ENCODE data around the gene PPM1L. TPM values are rescaled to one million over a fixed set of nuclear protein-coding genes. Genes with fewer than 3 reads are reported as not detected.

Gene PPM1L
- total RNA-seq, 1 donor from 2014 or later: 14.1 TPM

DNA sequence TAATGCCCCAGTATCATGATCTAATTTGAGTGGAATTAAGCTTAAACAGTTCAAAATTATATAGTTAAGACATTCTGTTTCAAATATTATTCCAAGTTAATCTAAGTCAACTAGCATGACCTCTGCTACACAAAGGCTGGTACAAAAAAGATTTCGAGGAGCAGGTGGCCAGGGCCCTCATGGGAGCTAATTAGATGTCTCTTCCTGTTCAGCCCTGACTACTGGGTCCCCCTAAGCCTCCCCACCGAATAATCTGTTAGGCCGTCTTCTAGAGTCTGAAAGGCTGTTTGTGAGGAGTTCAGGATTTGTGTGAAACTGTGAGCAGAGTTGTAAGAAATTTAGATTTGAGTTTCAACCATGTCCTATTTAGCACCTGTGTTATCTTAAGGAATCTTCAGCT is 75.4 kb downstream of the PPM1L start:
- Histone ChIP-seq H3K36me3 (ENCODE audit: control insufficient read depth in 3 of 3, insufficient read depth in 3 of 3, low read length in 3 of 3) (no peaks in the 10 kb centered on the region), H3K9me3 (ENCODE audit: control insufficient read depth in 3 of 3, low read length in 3 of 3) (no peaks in the 10 kb centered on the region), H3K4me1 (ENCODE audit: control insufficient read depth in 3 of 3, insufficient read depth in 3 of 3, low read length in 3 of 3) (peaks cover 5 to 22% (median 14%) of the 10 kb centered on the region in 3 donors), H3K27ac (ENCODE audit: low read depth, low read length) (no peak overlapping the region), H3K27me3 (ENCODE audit: control insufficient read depth in 3 of 3, insufficient read depth in 3 of 3, low read length in 3 of 3) (no peaks in the 10 kb centered on the region), H3K9ac (ENCODE audit: low read depth in 1 of 3, low read length in 3 of 3) (no peak overlapping the region), H3K4me3 (ENCODE audit: low read length in 3 of 3) (no peak overlapping the region)

DNA sequence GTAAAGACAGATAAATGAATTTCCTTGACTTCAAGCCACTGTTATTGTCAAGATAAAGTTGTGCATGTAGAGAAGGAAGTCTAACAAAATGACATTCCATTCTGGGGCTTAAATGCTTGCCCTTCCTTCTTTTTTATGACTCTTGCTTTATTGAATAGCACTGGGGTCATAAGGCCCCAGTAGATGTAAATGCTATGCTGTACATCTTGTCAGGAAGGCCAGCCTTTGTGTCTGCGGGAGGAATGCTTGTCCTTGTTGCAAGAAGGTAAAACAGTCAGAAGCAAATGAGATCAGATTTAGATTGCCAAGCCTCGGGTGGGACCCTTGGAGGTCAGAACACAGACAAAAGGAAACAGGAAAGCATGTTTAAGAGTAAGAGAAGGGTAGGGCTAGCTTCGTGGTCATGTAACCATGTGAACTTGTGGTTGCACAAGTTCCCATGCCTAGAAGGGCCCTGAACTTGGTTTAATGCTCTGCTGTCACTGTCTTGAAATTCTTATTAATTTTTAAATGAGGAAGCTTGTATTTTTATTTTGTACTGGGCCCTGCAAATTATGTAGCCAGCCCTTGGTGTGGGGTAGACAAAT is 81.5 kb downstream of the PPM1L start:
- no peaks in the 10 kb centered on the region for H3K36me3 ChIP-seq (ENCODE audit: control insufficient read depth in 3 of 3, insufficient read depth in 3 of 3, low read length in 3 of 3)
- peaks cover 6 to 9% (median 9%) of the 10 kb centered on the region in 3 donors for H3K4me1 ChIP-seq (ENCODE audit: control insufficient read depth in 3 of 3, insufficient read depth in 3 of 3, low read length in 3 of 3)
- no peak overlapping the region for H3K4me3 ChIP-seq (ENCODE audit: low read length in 3 of 3)
- H3K9ac ChIP-seq (ENCODE audit: low read depth in 1 of 3, low read length in 3 of 3): no peak overlapping the region
- H3K27ac ChIP-seq (ENCODE audit: low read depth, low read length): no peak overlapping the region
- no peaks in the 10 kb centered on the region for H3K9me3 ChIP-seq (ENCODE audit: control insufficient read depth in 3 of 3, low read length in 3 of 3)
- no peaks in the 10 kb centered on the region for H3K27me3 ChIP-seq (ENCODE audit: control insufficient read depth in 3 of 3, insufficient read depth in 3 of 3, low read length in 3 of 3)

DNA sequence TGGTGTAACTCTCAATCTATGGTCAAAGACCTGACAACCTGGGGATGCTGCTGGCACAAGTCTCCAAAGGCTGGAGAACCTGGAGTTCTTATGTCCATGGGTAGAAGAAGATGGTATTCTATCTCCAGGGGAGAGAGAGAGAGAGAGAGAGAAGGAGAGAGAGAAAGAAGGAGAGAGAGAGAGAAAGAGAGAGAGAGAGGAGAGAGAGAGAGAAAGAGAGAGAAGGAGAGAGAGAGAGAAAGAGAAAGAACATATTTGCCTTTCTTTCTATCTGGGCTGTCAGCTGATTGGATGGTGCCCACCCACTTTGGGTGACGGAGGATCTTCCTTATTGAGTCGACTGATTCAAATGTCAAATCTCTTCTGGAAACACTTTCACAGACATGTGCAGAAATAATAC is 84.6 kb downstream of the PPM1L start:
- Histone ChIP-seq H3K9me3 (ENCODE audit: control insufficient read depth in 3 of 3, low read length in 3 of 3) (no peaks in the 10 kb centered on the region), H3K27me3 (ENCODE audit: control insufficient read depth in 3 of 3, insufficient read depth in 3 of 3, low read length in 3 of 3) (no peaks in the 10 kb centered on the region), H3K9ac (ENCODE audit: low read depth in 1 of 3, low read length in 3 of 3) (no peak overlapping the region), H3K4me3 (ENCODE audit: low read length in 3 of 3) (no peak overlapping the region), H3K36me3 (ENCODE audit: control insufficient read depth in 3 of 3, insufficient read depth in 3 of 3, low read length in 3 of 3) (no peaks in the 10 kb centered on the region), H3K27ac (ENCODE audit: low read depth, low read length) (no peak overlapping the region), H3K4me1 (ENCODE audit: control insufficient read depth in 3 of 3, insufficient read depth in 3 of 3, low read length in 3 of 3) (peaks cover 8 to 11% (median 9%) of the 10 kb centered on the region in 3 donors)

DNA sequence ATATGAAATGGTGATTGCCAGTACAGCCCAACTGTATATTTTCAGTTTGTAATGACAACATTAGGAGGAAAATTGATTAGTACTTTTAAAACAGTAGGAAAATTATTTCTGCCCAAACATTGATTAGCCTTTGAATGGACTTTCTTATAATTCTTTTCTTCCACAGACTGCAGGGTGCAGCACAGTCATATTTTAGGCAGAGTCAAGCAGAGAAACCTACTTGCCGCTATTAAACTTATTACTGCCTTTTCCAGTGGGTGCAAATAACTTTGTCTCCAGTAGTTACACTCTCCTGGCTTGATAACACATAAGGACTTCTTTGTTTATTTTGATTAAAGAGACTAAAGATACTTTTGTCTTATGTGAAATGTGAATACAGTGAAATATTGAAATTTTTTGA is 85.4 kb downstream of the PPM1L start:
- no peaks in the 10 kb centered on the region for H3K27me3 ChIP-seq (ENCODE audit: control insufficient read depth in 3 of 3, insufficient read depth in 3 of 3, low read length in 3 of 3)
- H3K4me3 ChIP-seq (ENCODE audit: low read length in 3 of 3): no peak overlapping the region
- H3K27ac ChIP-seq (ENCODE audit: low read depth, low read length): no peak overlapping the region
- peaks cover 8 to 11% (median 9%) of the 10 kb centered on the region in 3 donors for H3K4me1 ChIP-seq (ENCODE audit: control insufficient read depth in 3 of 3, insufficient read depth in 3 of 3, low read length in 3 of 3)
- no peaks in the 10 kb centered on the region for H3K9me3 ChIP-seq (ENCODE audit: control insufficient read depth in 3 of 3, low read length in 3 of 3)
- no peak overlapping the region for H3K9ac ChIP-seq (ENCODE audit: low read depth in 1 of 3, low read length in 3 of 3)
- H3K36me3 ChIP-seq (ENCODE audit: control insufficient read depth in 3 of 3, insufficient read depth in 3 of 3, low read length in 3 of 3): no peaks in the 10 kb centered on the region

DNA sequence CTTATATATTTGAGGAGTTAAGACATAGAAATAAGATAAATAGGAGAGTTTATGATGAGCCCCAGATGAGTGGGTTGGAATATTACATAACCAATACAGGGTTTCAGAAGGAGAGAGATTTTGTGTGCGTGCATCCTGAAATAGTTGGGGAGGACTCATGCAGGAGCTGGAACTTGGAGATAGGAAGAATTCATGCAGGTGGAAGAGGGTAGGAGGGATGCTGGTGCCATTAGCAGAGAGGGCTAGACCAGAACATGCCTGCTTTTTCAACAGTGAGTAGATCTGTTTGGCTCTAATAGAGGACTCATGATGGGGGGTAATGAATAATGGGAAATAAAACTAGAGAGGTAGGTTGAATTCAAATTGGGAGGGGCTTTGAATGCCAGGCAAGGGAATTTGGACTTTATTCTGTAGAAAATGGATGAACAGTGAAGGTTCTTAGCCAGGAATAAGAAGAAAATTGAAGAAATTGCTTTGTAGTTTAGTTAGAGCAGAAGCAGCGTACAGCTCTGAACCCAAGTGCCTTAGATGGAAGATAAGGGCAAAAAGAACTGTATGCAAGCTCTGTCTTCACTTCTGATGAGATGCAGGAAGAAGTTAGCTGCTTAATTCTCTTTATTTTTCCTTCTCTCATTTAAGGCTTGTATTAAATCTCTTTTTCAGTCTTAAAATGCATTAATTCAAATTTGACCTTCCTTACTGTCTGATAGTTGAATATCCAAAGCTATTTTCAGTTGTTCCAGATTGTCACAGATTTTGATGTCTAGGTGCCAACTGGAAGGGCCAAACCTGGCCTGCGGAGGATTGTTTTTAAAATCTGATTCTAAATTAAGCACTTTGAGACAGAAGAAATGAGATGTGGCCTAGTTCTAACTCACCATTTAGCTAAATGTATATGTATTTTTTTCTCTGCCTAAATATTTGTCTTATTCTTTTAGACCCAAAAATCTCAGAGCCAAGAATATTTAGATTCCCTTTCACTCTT is 86.3 kb downstream of the PPM1L start:
- Histone ChIP-seq H3K27ac (ENCODE audit: low read depth, low read length) (peak overlapping the region; percentile 70), H3K36me3 (ENCODE audit: control insufficient read depth in 3 of 3, insufficient read depth in 3 of 3, low read length in 3 of 3) (no peaks in the 10 kb centered on the region), H3K9me3 (ENCODE audit: control insufficient read depth in 3 of 3, low read length in 3 of 3) (no peaks in the 10 kb centered on the region), H3K9ac (ENCODE audit: low read depth in 1 of 3, low read length in 3 of 3) (peak overlapping the region in 1 of 3 donors; percentile 36), H3K4me1 (ENCODE audit: control insufficient read depth in 3 of 3, insufficient read depth in 3 of 3, low read length in 3 of 3) (peaks cover 7 to 11% (median 8%) of the 10 kb centered on the region in 3 donors), H3K4me3 (ENCODE audit: low read length in 3 of 3) (no peak overlapping the region), H3K27me3 (ENCODE audit: control insufficient read depth in 3 of 3, insufficient read depth in 3 of 3, low read length in 3 of 3) (no peaks in the 10 kb centered on the region)

DNA sequence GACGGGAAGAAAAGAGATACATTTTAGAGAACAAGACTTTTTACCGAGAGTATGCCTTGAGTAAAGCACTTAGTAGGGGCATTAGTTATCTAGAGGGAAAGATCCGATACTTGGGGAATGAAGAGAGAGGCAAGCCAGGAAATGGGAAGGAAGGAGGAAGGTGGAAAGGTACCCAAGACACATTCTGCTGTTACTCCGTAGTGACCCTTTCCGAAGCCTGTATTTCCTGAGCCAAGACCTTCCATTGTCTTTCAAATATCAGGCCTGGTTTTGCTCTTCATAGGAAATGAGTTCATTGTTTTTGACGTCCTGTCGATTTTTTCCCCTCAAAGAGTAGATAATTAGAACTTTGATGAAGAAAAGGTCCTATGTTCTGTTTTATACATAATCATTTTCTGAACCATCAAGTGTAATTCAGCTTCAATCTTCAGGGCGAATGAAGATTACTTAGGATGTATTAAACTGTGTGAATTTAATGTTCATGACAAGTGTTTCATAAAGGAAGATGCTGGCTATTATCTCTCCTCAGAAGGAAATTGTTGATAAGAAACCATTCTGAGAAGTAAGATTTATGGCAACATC is 95.7 kb downstream of the PPM1L start:
- Histone ChIP-seq H3K27me3 (ENCODE audit: control insufficient read depth in 3 of 3, insufficient read depth in 3 of 3, low read length in 3 of 3) (no peaks in the 10 kb centered on the region), H3K36me3 (ENCODE audit: control insufficient read depth in 3 of 3, insufficient read depth in 3 of 3, low read length in 3 of 3) (no peaks in the 10 kb centered on the region), H3K4me3 (ENCODE audit: low read length in 3 of 3) (no peak overlapping the region), H3K27ac (ENCODE audit: low read depth, low read length) (no peak overlapping the region), H3K9me3 (ENCODE audit: control insufficient read depth in 3 of 3, low read length in 3 of 3) (no peaks in the 10 kb centered on the region), H3K9ac (ENCODE audit: low read depth in 1 of 3, low read length in 3 of 3) (no peak overlapping the region), H3K4me1 (ENCODE audit: control insufficient read depth in 3 of 3, insufficient read depth in 3 of 3, low read length in 3 of 3) (peaks cover 0 to 3% (median 2%) of the 10 kb centered on the region in 3 donors)

DNA sequence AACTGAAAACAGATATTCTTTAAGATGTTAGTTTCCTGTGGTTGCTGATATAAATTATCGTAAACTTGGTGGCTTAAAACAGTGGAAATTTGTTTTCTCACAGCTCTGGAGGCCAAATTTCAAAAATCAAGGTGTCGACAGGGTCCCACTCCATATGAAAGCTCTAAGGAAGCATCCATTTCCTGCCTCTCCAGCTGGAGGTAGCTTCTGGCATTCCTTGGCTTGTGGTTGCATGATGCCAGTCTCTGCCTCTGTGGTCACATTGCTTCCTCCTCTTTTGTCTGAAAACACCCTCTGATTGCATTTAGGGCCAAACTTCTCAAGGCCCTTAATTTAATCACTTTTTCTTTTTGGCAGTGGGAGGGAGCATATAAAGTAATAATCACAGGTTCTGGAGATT is 96.8 kb downstream of the PPM1L start:
- H3K4me3 ChIP-seq (ENCODE audit: low read length in 3 of 3): no peak overlapping the region
- peaks cover 0 to 2% (median 0%) of the 10 kb centered on the region in 3 donors for H3K4me1 ChIP-seq (ENCODE audit: control insufficient read depth in 3 of 3, insufficient read depth in 3 of 3, low read length in 3 of 3)
- H3K36me3 ChIP-seq (ENCODE audit: control insufficient read depth in 3 of 3, insufficient read depth in 3 of 3, low read length in 3 of 3): no peaks in the 10 kb centered on the region
- no peak overlapping the region for H3K9ac ChIP-seq (ENCODE audit: low read depth in 1 of 3, low read length in 3 of 3)
- no peak overlapping the region for H3K27ac ChIP-seq (ENCODE audit: low read depth, low read length)
- no peaks in the 10 kb centered on the region for H3K9me3 ChIP-seq (ENCODE audit: control insufficient read depth in 3 of 3, low read length in 3 of 3)
- H3K27me3 ChIP-seq (ENCODE audit: control insufficient read depth in 3 of 3, insufficient read depth in 3 of 3, low read length in 3 of 3): no peaks in the 10 kb centered on the region

DNA sequence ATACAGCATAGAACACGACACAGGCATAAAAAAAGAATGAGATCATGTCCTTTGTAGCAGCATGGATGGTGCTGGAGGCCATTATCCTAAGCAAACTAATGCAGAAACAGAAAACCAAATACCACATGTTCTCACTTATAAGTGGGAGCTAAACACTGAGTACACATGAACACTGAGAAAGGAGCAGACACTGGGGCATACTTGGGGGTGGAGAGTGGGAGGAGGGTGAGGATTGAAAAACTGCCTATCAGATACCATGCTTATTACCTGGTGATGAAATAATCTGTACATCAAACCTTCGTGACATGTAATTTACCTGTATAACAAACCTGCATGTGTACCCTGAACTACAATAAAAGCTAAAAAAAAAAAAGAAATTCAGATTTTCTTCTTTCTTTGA is 100.4 kb downstream of the PPM1L start:
- H3K36me3 ChIP-seq (ENCODE audit: control insufficient read depth in 3 of 3, insufficient read depth in 3 of 3, low read length in 3 of 3): no peaks in the 10 kb centered on the region
- H3K27ac ChIP-seq (ENCODE audit: low read depth, low read length): no peak overlapping the region
- H3K4me3 ChIP-seq (ENCODE audit: low read length in 3 of 3): no peak overlapping the region
- H3K9ac ChIP-seq (ENCODE audit: low read depth in 1 of 3, low read length in 3 of 3): no peak overlapping the region
- H3K4me1 ChIP-seq (ENCODE audit: control insufficient read depth in 3 of 3, insufficient read depth in 3 of 3, low read length in 3 of 3): peaks cover 5 to 8% (median 5%) of the 10 kb centered on the region in 3 donors
- H3K27me3 ChIP-seq (ENCODE audit: control insufficient read depth in 3 of 3, insufficient read depth in 3 of 3, low read length in 3 of 3): no peaks in the 10 kb centered on the region
- H3K9me3 ChIP-seq (ENCODE audit: control insufficient read depth in 3 of 3, low read length in 3 of 3): no peaks in the 10 kb centered on the region

DNA sequence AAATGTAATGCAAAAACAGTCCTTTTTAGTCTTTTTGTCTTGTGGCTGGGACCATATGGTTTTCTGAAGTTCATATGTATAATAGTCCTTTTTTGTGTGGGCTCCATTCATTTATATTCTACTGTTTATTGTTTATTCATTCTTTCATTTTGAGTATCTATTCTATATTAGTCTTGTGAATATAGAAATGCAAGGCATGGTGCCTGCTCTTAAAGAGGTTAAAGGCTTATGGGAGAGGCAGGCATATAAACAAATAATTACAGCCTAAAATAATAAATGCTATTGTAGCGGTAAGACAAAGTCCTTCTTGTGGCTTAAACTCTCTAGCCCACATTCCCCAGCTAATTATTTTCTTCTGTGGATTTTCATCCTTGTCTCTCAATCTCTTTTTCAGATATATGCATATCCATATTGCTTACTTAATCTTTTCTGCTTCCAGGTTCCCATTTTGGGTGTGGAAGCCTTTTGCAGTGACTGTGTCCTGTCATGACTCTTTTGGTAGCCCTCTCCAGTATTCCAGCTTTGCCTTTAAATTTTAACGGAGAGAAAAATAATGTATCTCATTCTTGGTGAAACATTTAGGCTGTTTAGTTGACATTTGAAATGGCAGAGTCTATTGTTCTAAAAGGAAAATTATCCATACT is 101.6 kb downstream of the PPM1L start:
- Histone ChIP-seq H3K27ac (ENCODE audit: low read depth, low read length) (no peak overlapping the region), H3K9ac (ENCODE audit: low read depth in 1 of 3, low read length in 3 of 3) (no peak overlapping the region), H3K4me3 (ENCODE audit: low read length in 3 of 3) (no peak overlapping the region), H3K4me1 (ENCODE audit: control insufficient read depth in 3 of 3, insufficient read depth in 3 of 3, low read length in 3 of 3) (peaks cover 5 to 8% (median 5%) of the 10 kb centered on the region in 3 donors), H3K36me3 (ENCODE audit: control insufficient read depth in 3 of 3, insufficient read depth in 3 of 3, low read length in 3 of 3) (no peaks in the 10 kb centered on the region), H3K27me3 (ENCODE audit: control insufficient read depth in 3 of 3, insufficient read depth in 3 of 3, low read length in 3 of 3) (no peaks in the 10 kb centered on the region), H3K9me3 (ENCODE audit: control insufficient read depth in 3 of 3, low read length in 3 of 3) (no peaks in the 10 kb centered on the region)
